Lung microvascular endothelial cell (primary cell): Measurements from ENCODE around the gene TULP1. TPM values are rescaled to one million over a fixed set of nuclear protein-coding genes. Genes with fewer than 3 reads are reported as not detected.
A peak's percentile ranks its signal among the peaks of the same experiment; 100 is the strongest.

Experiments used
- DNase-seq, 2 donors: peaks; one replicate each; pipeline versions ENCODE4 v3.0.0 to v3.0.0-alpha.2; 2010; ENCODE audit warnings: low read depth in 2 of 2
- total RNA-seq: library from RNA; depleted of rRNA; stranded (reverse); fragments of >200 nt; gene quantifications from 2 replicates; pipeline ENCODE4 v1.2.1, GENCODE V29; 2014

TULP1 gene
- total RNA-seq, 1 donor from 2014 or later = not detected

- DNase-seq = peak in 1 of 2 donors; percentile 44
Observed at GRCh38 chr6:35497571-35498421, 14.9 kb downstream of the TULP1 start.

GRCh38 chr6:35496841-35497570, 15.7 kb downstream of the TULP1 start, which contains the start of gene TEAD3:
TSS of gene TEAD3 (minus strand) at chr6:35497079.
- DNase-seq = peak; percentile 10 to 31

- no peak for DNase-seq
Observed at GRCh38 chr6:35496036-35496840, 16.5 kb downstream of the TULP1 start.

- DNase-seq = no peak
Observed at GRCh38 chr6:35495258-35496035, 17.2 kb downstream of the TULP1 start.

- DNase-seq = peak; percentile 58 to 68
Observed at GRCh38 chr6:35494161-35494563, 18.5 kb downstream of the TULP1 start.

GRCh38 chr6:35493307-35493983, 19.3 kb downstream of the TULP1 start:
- DNase-seq = no peak

GRCh38 chr6:35492974-35493284, 19.8 kb downstream of the TULP1 start:
- no peak for DNase-seq

GRCh38 chr6:35492258-35492973, 20.3 kb downstream of the TULP1 start:
- DNase-seq = no peak

GRCh38 chr6:35491558-35492257, 21.0 kb downstream of the TULP1 start:
- DNase-seq = no peak

- no peak for DNase-seq
Observed at GRCh38 chr6:35490821-35491557, 21.7 kb downstream of the TULP1 start.

GRCh38 chr6:35489995-35490791, 22.5 kb downstream of the TULP1 start:
- no peak for DNase-seq

GRCh38 chr6:35489066-35489465, 23.6 kb downstream of the TULP1 start:
- no peak for DNase-seq

- DNase-seq = no peak
Observed at GRCh38 chr6:35488517-35488862, 24.2 kb downstream of the TULP1 start.

GRCh38 chr6:35487658-35488516, 24.8 kb downstream of the TULP1 start:
- no peak for DNase-seq

GRCh38 chr6:35486005-35486925, 26.4 kb downstream of the TULP1 start:
- no peak for DNase-seq

- no peak for DNase-seq
Observed at GRCh38 chr6:35485402-35485877, 27.3 kb downstream of the TULP1 start.
